Measurements from ENCODE around the gene TARS1. TPM values are rescaled to one million over a fixed set of nuclear protein-coding genes. Genes with fewer than 3 reads are reported as not detected.
A peak's percentile ranks its signal among the peaks of the same experiment; 100 is the strongest.

TARS1 gene
- total and polyA plus RNA-seq, 2 of the 4 experiments (the other 2 are of a cell fraction), result 90.8 to 175 TPM

GRCh38 chr5:33479311-33479710, 38.5 kb downstream of the TARS1 start:
- H2BK120ac ChIP-seq (ENCODE audit: low read depth, low read length), result no peak overlapping the region
- H2AK5ac ChIP-seq (ENCODE audit: low read depth, low read length), result no peak overlapping the region
- no peaks in the 10 kb centered on the region for H3K4me1 ChIP-seq (ENCODE audit: control insufficient read depth, insufficient read depth, low read length)
- H3K4me3 ChIP-seq (ENCODE audit: insufficient read depth, low read depth, low read length), result no peak overlapping the region
- H3K9me3 ChIP-seq (ENCODE audit: control insufficient read depth, insufficient read depth, low read length), result no peaks in the 10 kb centered on the region
- no peaks in the 10 kb centered on the region; a peak in 2 of 4 replicates for H3K79me1 ChIP-seq (ENCODE audit: low read depth in 1 of 2, low read length in 2 of 2)
- H3K27me3 ChIP-seq (ENCODE audit: control insufficient read depth, insufficient read depth, low read length), result no peaks in the 10 kb centered on the region
- peaks cover 3% of the 10 kb centered on the region; the same call in 1 of the 2 replicates for H3K9me1 ChIP-seq (ENCODE audit: insufficient read depth, low read length)
- no peak overlapping the region for H3K4ac ChIP-seq (ENCODE audit: low read depth, low read length)
- WGBS, 2 experiments (ENCODE audit: extremely low coverage in 2 of 2, insufficient read length in 1 of 2), result no CpG with 5 or more reads among the region's 3 CpGs
- H3K36me3 ChIP-seq (ENCODE audit: control insufficient read depth, insufficient read depth, low read length), result peaks cover 4% of the 10 kb centered on the region
- dilution Hi-C loops (cut with HindIII; ENCODE audit: low sequenced_read_pairs, unreplicated experiment) (no loop called here), in situ Hi-C loops (cut with MboI; ENCODE audit: low sequenced_read_pairs) (no loop called here), intact Hi-C loops (cut with micrococcal nuclease) (no loop called here)
- H2AFZ ChIP-seq (replicated peaks; ENCODE audit: low read length, poor library complexity), result no peak overlapping the region
- BruUV-seq (replicated peaks), result no TSS peak
- no peak overlapping the region for H3K4me2 ChIP-seq (ENCODE audit: low read depth, low read length)
- peak; percentile 89 for ATAC-seq (ENCODE audit: low read depth)
- H2BK5ac ChIP-seq (ENCODE audit: low read depth, low read length, poor library complexity, severe bottlenecking), result no peak overlapping the region
- no peak overlapping the region for H3K27ac ChIP-seq (ENCODE audit: insufficient read depth, low read length)
- H4K91ac ChIP-seq (ENCODE audit: insufficient read depth, low read depth, low read length), result no peak overlapping the region
- no peak overlapping the region for H4K8ac ChIP-seq (ENCODE audit: low read depth in 2 of 2, low read length in 2 of 2)
- no peak overlapping the region for H2BK20ac ChIP-seq (ENCODE audit: low read depth, low read length)
- POLR2A ChIA-PET (ENCODE audit: unreplicated experiment), result no interaction called here
- no peak overlapping the region for H3K14ac ChIP-seq (replicated peaks; ENCODE audit: low read depth, low read length)
- no peak overlapping the region for H2AK9ac ChIP-seq (replicated peaks; ENCODE audit: low read depth, low read length, poor library complexity)
- H3K23ac ChIP-seq (ENCODE audit: low read depth, low read length), result no peak overlapping the region
- peak; percentile 73 for DNase-seq
- no peak overlapping the region for H2BK15ac ChIP-seq (ENCODE audit: low read depth, low read length)
- TF ChIP-seq CEBPB (IDR thresholded peaks at IDR 0.05; ENCODE audit: low read depth, low read length), result no peak; the same call in 1 of the 2 replicates
- 0 out of 2 replicates have a peak, but pooled peaks have one; percentile 5 for TF ChIP-seq RAD21 (IDR thresholded peaks at IDR 0.05; ENCODE audit: low read length)
- H3K56ac ChIP-seq (ENCODE audit: extremely low read depth, insufficient read depth, low read length), result no peak overlapping the region
- no peak overlapping the region for H3K9ac ChIP-seq (ENCODE audit: low read depth, low read length)
- CTCF ChIA-PET, result interaction anchor here (0.6 kb wide), 1 partner anchor 1036 kb away, joined by 4 read pairs; no protein-coding TSS in a partner anchor
- no peaks in the 10 kb centered on the region; the same call in 1 of the 2 replicates for H4K20me1 ChIP-seq (ENCODE audit: insufficient read depth, low read length)
- no peak overlapping the region for H3K18ac ChIP-seq (ENCODE audit: low read depth, low read length)
- no peak overlapping the region for H4K5ac ChIP-seq (ENCODE audit: low read depth, low read length)

Measured in IMR-90 (cell line).